HepG2 (cell line): Measurements from ENCODE around the gene EIF6. TPM values are rescaled to one million over a fixed set of nuclear protein-coding genes. Genes with fewer than 3 reads are reported as not detected.
A peak's percentile ranks its signal among the peaks of the same experiment; 100 is the strongest.

Experiments used
- FOXA3 ChIP-seq: IDR thresholded peaks from 2 replicates; pipeline ENCODE4 v1.6.1; 2016; ENCODE audit warnings: missing genetic modification reagents, missing compliant biosample characterization
- HMGXB4 ChIP-seq, 2 experiments: sonication (generic) in 1 of 2; formaldehyde crosslinking in 1 of 2; IDR thresholded peaks; 2 replicates each; pipeline versions ENCODE4 v1.4.0 to v1.6.1; 2018 to 2020; ENCODE audit warnings: missing genetic modification reagents in 2 of 2, borderline replicate concordance in 1 of 2, low read depth in 1 of 2, mild to moderate bottlenecking in 1 of 2, missing biosample characterization in 1 of 2
- IKZF1 ChIP-seq: fragments of 450-650 bp; IDR thresholded peaks from 2 replicates; pipeline ENCODE4 v1.7.1; 2016
- NCOA2 ChIP-seq: sonication (generic); formaldehyde crosslinking; IDR thresholded peaks from 2 replicates; pipeline ENCODE4 v1.8.0; 2022; ENCODE audit warnings: inconsistent platforms
- NONO ChIP-seq, 2 experiments: fragments of 450-650 bp in 1 of 2; sonication (generic) in 1 of 2; formaldehyde crosslinking in 1 of 2; IDR thresholded peaks in 1 of 2; conservative IDR thresholded peaks in 1 of 2; 2 replicates each; pipeline versions ENCODE4 v1.6.1 to v1.8.0; 2017 to 2022; ENCODE audit warnings: mild to moderate bottlenecking in 1 of 2, missing genetic modification reagents in 1 of 2, moderate library complexity in 1 of 2
- NR2F1 ChIP-seq, 2 experiments: fragments of 450-650 bp in 1 of 2; formaldehyde crosslinking in 1 of 2; IDR thresholded peaks; 2 replicates each; pipeline versions ENCODE4 v1.5.0 to v1.6.1; 2016 to 2020; ENCODE audit warnings: mild to moderate bottlenecking in 1 of 2, missing compliant biosample characterization in 1 of 2, missing genetic modification reagents in 1 of 2, moderate library complexity in 1 of 2
- ONECUT2 ChIP-seq: sonication (generic); formaldehyde crosslinking; IDR thresholded peaks from 2 replicates; pipeline ENCODE4 v1.4.0; 2020; ENCODE audit warnings: missing genetic modification reagents
- PCBP1 ChIP-seq: fragments of 200-400 bp; formaldehyde crosslinking; IDR thresholded peaks from 2 replicates; pipeline ENCODE4 v1.6.1; 2017; ENCODE audit warnings: mild to moderate bottlenecking, low read depth, low read length, borderline replicate concordance
- PRDM10 ChIP-seq: sonication (generic); formaldehyde crosslinking; IDR thresholded peaks from 2 replicates; pipeline ENCODE4 v1.4.0; 2020; ENCODE audit warnings: low read depth, missing genetic modification reagents
- RXRB ChIP-seq: IDR thresholded peaks from 2 replicates; pipeline ENCODE4 v1.6.1; 2016; ENCODE audit warnings: borderline replicate concordance, missing genetic modification reagents, missing compliant biosample characterization
- SALL1 ChIP-seq: sonication (generic); formaldehyde crosslinking; IDR thresholded peaks from 2 replicates; pipeline ENCODE4 v1.8.0; 2022; ENCODE audit warnings: mild to moderate bottlenecking, missing genetic modification reagents
- SRSF1 ChIP-seq: fragments of 200-400 bp; formaldehyde crosslinking; optimal IDR thresholded peaks from 2 replicates; pipeline ENCODE3; 2017; ENCODE audit warnings: mild to moderate bottlenecking, low read depth, low read length, moderate library complexity
- UBTF ChIP-seq: sonication (generic); formaldehyde crosslinking; IDR thresholded peaks from 2 replicates; pipeline ENCODE4 v1.4.0; 2020; ENCODE audit warnings: mild to moderate bottlenecking, missing genetic modification reagents
- ZBTB26 ChIP-seq: IDR thresholded peaks from 2 replicates; pipeline ENCODE4 v1.6.1; 2016; ENCODE audit warnings: missing compliant biosample characterization, missing genetic modification reagents, borderline replicate concordance
- ZNF17 ChIP-seq: sonication (generic); formaldehyde crosslinking; IDR thresholded peaks from 2 replicates; pipeline ENCODE4 v1.5.0; 2020; ENCODE audit warnings: mild to moderate bottlenecking, missing genetic modification reagents
- ZNF800 ChIP-seq: sonication (generic); formaldehyde crosslinking; IDR thresholded peaks from 2 replicates; pipeline ENCODE4 v1.4.0; 2020; ENCODE audit warnings: missing genetic modification reagents
- polyA plus RNA-seq, 8 experiments: library from polyadenylated mRNA; depleted of rRNA in 3 of 8; stranded (reverse) in 7 of 8; unstranded in 1 of 8; fragments of >200 nt; fragmentation: Illumina TruSeq in 4 of 8; extraction: Trizol in 4 of 8; gene quantifications; 2 replicates each; pipeline versions ENCODE4 v1.2.1 to v1.2.3, GENCODE V29; 2011 to 2016; ENCODE audit warnings: low read depth in 4 of 8, missing spikeins in 1 of 8, mixed read lengths in 1 of 8; ENCODE audit not compliant: insufficient read depth in 1 of 8
- total RNA-seq, 5 experiments: library from RNA; depleted of rRNA; stranded (reverse); fragments of >200 nt; fragmentation: Illumina TruSeq; extraction: Trizol; gene quantifications; 2 replicates each; pipeline ENCODE4 v1.2.3, GENCODE V29; 2016; ENCODE audit warnings: low read depth in 1 of 5

Gene EIF6
- total and polyA plus RNA-seq, 2 of the 13 experiments (the other 11 are each of a cell fraction or from before 2014, with no cell fraction given): 462 to 466 TPM

GRCh38 chr20:35305682-35306556 is 21.3 kb upstream of the EIF6 start (continued):
- no peak for TF ChIP-seq NONO (IDR thresholded peaks at IDR 0.05)
- 0 out of 2 replicates have a peak, but pooled peaks have one; percentile 1 for TF ChIP-seq NONO (CRISPR knock-in tag; conservative IDR thresholded peaks at IDR 0.05)
- peak; percentile 74 for TF ChIP-seq FOXA3 (CRISPR knock-in tag)
- TF ChIP-seq RXRB (CRISPR knock-in tag): peak; percentile 80
- TF ChIP-seq ZNF17 (CRISPR knock-in tag): no peak
- TF ChIP-seq IKZF1: no peak
- TF ChIP-seq SALL1 (CRISPR knock-in tag): peak; percentile 79; the same call in 1 of the 2 replicates
- TF ChIP-seq UBTF (CRISPR knock-in tag): no peak
- no peak for TF ChIP-seq ZNF800 (CRISPR knock-in tag)
- peak; percentile 87 for TF ChIP-seq PRDM10 (CRISPR knock-in tag)
- TF ChIP-seq PCBP1: no peak
- no peak for TF ChIP-seq SRSF1
- TF ChIP-seq NCOA2 (CRISPR knock-in tag): peak; percentile 65
- no peak for TF ChIP-seq ONECUT2 (CRISPR knock-in tag)
- TF ChIP-seq NR2F1 (CRISPR knock-in tag; IDR thresholded peaks at IDR 0.05): peak; percentile 76 to 86; a peak in 3 of 4 replicates
- TF ChIP-seq HMGXB4 (CRISPR knock-in tag; IDR thresholded peaks at IDR 0.05; ENCODE audit: borderline replicate concordance in 1 of 2, low read depth in 1 of 2): peak in 1 of 2 experiments; percentile 79; a peak in 2 of 4 replicates
- TF ChIP-seq ZBTB26 (CRISPR knock-in tag): peak; percentile 86
